Neuronal stem cell (in vitro differentiated cells): Measurements from ENCODE around the gene PLXNC1.

Source experiments
- DNase-seq: peaks from one replicate; pipeline ENCODE4 v3.0.0-alpha.2; 2013; ENCODE audit warnings: low spot score
- H2AFZ ChIP-seq: one replicate; pipeline ENCODE4 v1.6.1; 2013; ENCODE audit warnings: mild to moderate bottlenecking, low read length, inconsistent platforms
- H2AK5ac ChIP-seq: 2 replicates; pipeline ENCODE4 v1.6.1; 2013; ENCODE audit warnings: low read depth, mild to moderate bottlenecking, inconsistent platforms, low read length, moderate library complexity, mixed read lengths
- H2BK120ac ChIP-seq: 2 replicates; pipeline ENCODE4 v1.6.1; 2013; ENCODE audit warnings: low read depth, mild to moderate bottlenecking, inconsistent platforms, low read length, moderate library complexity, mixed read lengths
- H2BK12ac ChIP-seq: one replicate; pipeline ENCODE4 v1.6.1; 2013; ENCODE audit warnings: low read length, inconsistent platforms
- H2BK15ac ChIP-seq: 2 replicates; pipeline ENCODE4 v1.6.1; 2013; ENCODE audit warnings: mild to moderate bottlenecking, low read length, inconsistent platforms, mixed read lengths
- H2BK5ac ChIP-seq: one replicate; pipeline ENCODE4 v1.6.1; 2013; ENCODE audit warnings: inconsistent platforms, mild to moderate bottlenecking, low read length, moderate library complexity
- H3K14ac ChIP-seq: one replicate; pipeline ENCODE4 v1.6.1; 2013; ENCODE audit warnings: low read length, inconsistent platforms
- H3K18ac ChIP-seq: 2 replicates; pipeline ENCODE4 v1.6.1; 2013; ENCODE audit warnings: low read length, inconsistent platforms
- H3K23ac ChIP-seq: 2 replicates; pipeline ENCODE4 v1.6.1; 2013; ENCODE audit warnings: low read depth, mild to moderate bottlenecking, mixed read lengths, low read length, inconsistent platforms; ENCODE audit not compliant: poor library complexity
- H3K27ac ChIP-seq: replicated peaks from 3 replicates; pipeline ENCODE4 v1.5.1; 2013; ENCODE audit warnings: low read length, inconsistent platforms
- H3K27me3 ChIP-seq, 3 experiments: 2 replicates each; pipeline ENCODE4 v1.6.1; 2013; ENCODE audit warnings: low read length in 3 of 3, mild to moderate bottlenecking in 2 of 3, inconsistent platforms in 1 of 3, low read depth in 1 of 3, mixed read lengths in 1 of 3, moderate library complexity in 1 of 3; ENCODE audit not compliant: control insufficient read depth in 3 of 3, insufficient read depth in 3 of 3
- H3K36me3 ChIP-seq, 2 donors: replicated peaks in 1 of 2; 2 replicates each; pipeline ENCODE4 v1.6.1; 2013; ENCODE audit warnings: low read length in 2 of 2; ENCODE audit not compliant: control insufficient read depth in 2 of 2, insufficient read depth in 2 of 2
- H3K4ac ChIP-seq: 2 replicates; pipeline ENCODE4 v1.6.1; 2013; ENCODE audit warnings: inconsistent platforms, mild to moderate bottlenecking, low read length, moderate library complexity
- H3K4me1 ChIP-seq, 2 donors: 1 replicate in 1 of 2; 2 replicates in 1 of 2; pipeline ENCODE4 v1.6.1; 2013; ENCODE audit warnings: low read length in 2 of 2, low read depth in 1 of 2; ENCODE audit not compliant: control insufficient read depth in 2 of 2, insufficient read depth in 1 of 2
- H3K4me2 ChIP-seq: one replicate; pipeline ENCODE4 v1.6.1; 2013; ENCODE audit warnings: mild to moderate bottlenecking, low read length, inconsistent platforms; ENCODE audit not compliant: insufficient read depth, poor library complexity, severe bottlenecking
- H3K4me3 ChIP-seq, 2 donors: 2 replicates each; pipeline ENCODE4 v1.5.1; 2013; ENCODE audit warnings: low read length in 2 of 2, mild to moderate bottlenecking in 2 of 2, inconsistent platforms in 1 of 2, moderate library complexity in 1 of 2
- H3K79me1 ChIP-seq: one replicate; pipeline ENCODE4 v1.6.1; 2013; ENCODE audit warnings: low read depth, mild to moderate bottlenecking, inconsistent platforms, low read length, moderate library complexity
- H3K9ac ChIP-seq: one replicate; pipeline ENCODE4 v1.6.1; 2013; ENCODE audit warnings: mild to moderate bottlenecking, low read depth, low read length, inconsistent platforms; ENCODE audit not compliant: poor library complexity
- H3K9me3 ChIP-seq, 2 donors: replicated peaks in 1 of 2; 2 replicates each; pipeline versions ENCODE3 to v1.6.1; 2013; ENCODE audit warnings: low read length in 2 of 2, mild to moderate bottlenecking in 2 of 2, inconsistent platforms in 1 of 2, low read depth in 1 of 2, mixed read lengths in 1 of 2, moderate library complexity in 1 of 2; ENCODE audit not compliant: control insufficient read depth in 2 of 2, insufficient read depth in 1 of 2
- H4K8ac ChIP-seq: one replicate; pipeline ENCODE4 v1.6.1; 2013; ENCODE audit warnings: low read depth, mild to moderate bottlenecking, inconsistent platforms, low read length, moderate library complexity
- H4K91ac ChIP-seq: one replicate; pipeline ENCODE4 v1.6.1; 2013; ENCODE audit warnings: low read length, low read depth, mild to moderate bottlenecking, inconsistent platforms; ENCODE audit not compliant: poor library complexity
- WGBS, 2 donors: extraction: QIAGEN DNeasy Blood & Tissue Kit; methylation state at CpG; one replicate each; pipeline ENCODE4 v1.1.7; 2013; ENCODE audit warnings: missing lambda C conversion rate in 2 of 2, mixed read lengths in 1 of 2; ENCODE audit not compliant: insufficient read length in 2 of 2, insufficient replicate concordance in 1 of 2; ENCODE audit errors: extremely low coverage in 2 of 2; 5-methylcytosine and 5-hydroxymethylcytosine counted together

The PLXNC1 gene

DNA sequence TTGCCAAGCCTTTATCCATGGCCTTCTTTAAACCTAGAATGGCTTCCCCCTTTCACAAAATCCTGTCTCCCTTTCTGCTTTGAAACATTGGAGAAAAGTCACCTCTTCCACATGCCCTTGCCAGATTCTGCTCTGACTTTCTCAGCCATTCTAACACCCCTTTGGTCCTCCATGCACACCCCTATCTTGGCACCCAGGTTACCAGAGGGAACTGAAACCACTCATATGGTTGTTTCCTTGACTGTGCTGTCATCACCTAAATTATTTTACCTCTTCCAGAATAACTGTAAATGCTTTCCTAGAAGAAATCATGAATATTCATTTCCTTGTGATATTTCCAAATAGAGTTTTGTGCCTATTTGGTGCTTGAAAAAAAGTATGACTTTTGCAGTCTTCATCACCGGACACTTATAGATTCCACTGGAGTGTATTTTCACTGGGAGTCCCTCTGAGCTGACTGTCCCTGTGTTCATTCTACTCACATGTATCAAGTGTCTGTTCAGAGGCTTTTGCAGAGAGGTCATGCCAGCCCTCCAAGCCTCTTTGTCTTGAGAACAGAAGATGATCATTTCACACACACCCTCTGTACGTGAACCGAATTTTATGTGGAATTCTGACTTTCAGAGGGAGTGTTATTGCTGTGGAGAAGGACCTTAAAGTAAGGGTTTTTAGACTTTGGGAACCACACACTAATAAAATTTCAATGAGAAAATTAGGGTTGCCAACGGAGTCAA, 74.1 kb downstream of the PLXNC1 start:
- Histone ChIP-seq H3K27me3 (no peaks in the 10 kb centered on the region), H4K8ac (no peak overlapping the region), H3K23ac (no peak overlapping the region), H3K4ac (no peak overlapping the region), H3K14ac (no peak overlapping the region), H3K4me3 (no peak overlapping the region), H3K79me1 (no peaks in the 10 kb centered on the region), H2AFZ (no peak overlapping the region), H3K9me3 (no peaks in the 10 kb centered on the region), H2BK5ac (no peak overlapping the region), H2AK5ac (no peak overlapping the region), H2BK12ac (no peak overlapping the region), H4K91ac (no peak overlapping the region), H3K9ac (no peak overlapping the region), H3K18ac (no peak overlapping the region), H2BK15ac (no peak overlapping the region), H3K4me1 (peaks cover 2 to 10% of the 10 kb centered on the region in 2 donors), H3K36me3 (peaks cover 2% of the 10 kb centered on the region in 2 donors), H3K27ac (no peak overlapping the region), H2BK120ac (no peak overlapping the region), H3K4me2 (no peak overlapping the region)
- no CpG with 5 or more reads among the region's 4 CpGs for WGBS, 2 donors
- DNase-seq: no peak

DNA sequence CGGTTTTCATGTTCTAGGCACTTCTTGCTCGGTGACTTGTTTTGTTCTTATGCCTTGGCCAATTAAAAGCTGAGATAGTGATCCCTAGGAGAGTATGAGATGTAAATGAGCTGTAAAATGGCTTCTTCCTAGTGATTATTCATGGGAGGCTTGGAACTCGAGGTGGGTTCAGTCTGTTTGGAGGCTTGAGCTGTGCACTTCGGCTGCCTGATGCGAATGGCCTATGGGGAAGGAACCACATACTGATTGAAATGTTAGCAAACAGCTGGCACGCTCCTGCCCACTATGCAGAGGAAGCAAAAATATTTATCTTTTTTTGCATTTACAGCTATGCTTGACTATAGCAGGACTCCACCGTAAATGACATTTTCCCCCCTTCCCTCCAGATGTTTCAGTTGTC, 75.5 kb downstream of the PLXNC1 start:
- Histone ChIP-seq H3K9ac (no peak overlapping the region), H2BK120ac (no peak overlapping the region)
- no CpG with 5 or more reads among the region's 7 CpGs for WGBS, 2 donors

DNA sequence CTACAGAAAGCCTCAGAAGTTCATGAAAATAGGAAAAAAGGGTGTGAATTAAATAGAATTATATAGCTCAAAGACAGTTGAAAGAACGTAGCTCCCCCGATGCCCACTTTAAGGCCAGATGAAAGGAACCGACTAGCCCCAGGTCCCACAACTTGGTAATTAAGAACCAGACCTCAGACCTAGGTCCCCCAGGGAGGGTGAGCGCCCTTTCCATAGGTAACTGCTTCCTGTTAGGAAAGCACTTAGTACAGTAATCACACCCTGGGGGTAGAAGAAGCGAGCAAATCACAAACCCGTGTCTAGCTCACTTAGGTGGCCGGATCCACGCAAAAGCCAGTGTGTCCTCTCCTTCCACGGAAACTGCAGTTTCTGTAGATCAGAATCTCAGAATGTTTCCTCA, 77.1 kb downstream of the PLXNC1 start:
- Histone ChIP-seq H3K18ac (no peak overlapping the region), H3K23ac (no peak overlapping the region), H3K4me3 (no peak overlapping the region), H3K14ac (no peak overlapping the region), H3K36me3 (peaks cover 0 to 2% of the 10 kb centered on the region in 2 donors), H2BK5ac (no peak overlapping the region), H3K4ac (no peak overlapping the region), H3K9ac (no peak overlapping the region), H2BK12ac (no peak overlapping the region), H2AK5ac (no peak overlapping the region), H4K8ac (no peak overlapping the region), H3K79me1 (no peaks in the 10 kb centered on the region), H3K27me3 (no peaks in the 10 kb centered on the region), H3K4me1 (peaks cover 2 to 14% of the 10 kb centered on the region in 2 donors), H2AFZ (no peak overlapping the region), H2BK15ac (no peak overlapping the region), H4K91ac (no peak overlapping the region), H3K4me2 (no peak overlapping the region), H2BK120ac (no peak overlapping the region), H3K9me3 (no peaks in the 10 kb centered on the region), H3K27ac (no peak overlapping the region)
- no peak for DNase-seq
- WGBS, 2 donors: no CpG with 5 or more reads among the region's 9 CpGs

More for the DNA sequence above, 75.5 kb downstream of the PLXNC1 start:
- H2BK12ac ChIP-seq: no peak overlapping the region
- peaks cover 2 to 10% of the 10 kb centered on the region in 2 donors for H3K4me1 ChIP-seq
- H2AFZ ChIP-seq: no peak overlapping the region
- no peaks in the 10 kb centered on the region for H3K27me3 ChIP-seq
- no peak overlapping the region for H2BK15ac ChIP-seq
- no peak overlapping the region for H2BK5ac ChIP-seq
- no peak overlapping the region for H4K91ac ChIP-seq
- H3K4me3 ChIP-seq: no peak overlapping the region
- H4K8ac ChIP-seq: no peak overlapping the region
- H3K36me3 ChIP-seq: peaks cover 2% of the 10 kb centered on the region in 2 donors
- H3K27ac ChIP-seq: no peak overlapping the region
- no peak overlapping the region for H3K4ac ChIP-seq
- H3K23ac ChIP-seq: no peak overlapping the region
- no peak overlapping the region for H3K14ac ChIP-seq
- no peak for DNase-seq
- no peak overlapping the region for H3K18ac ChIP-seq
- no peaks in the 10 kb centered on the region for H3K79me1 ChIP-seq
- no peaks in the 10 kb centered on the region for H3K9me3 ChIP-seq
- H3K4me2 ChIP-seq: no peak overlapping the region
- H2AK5ac ChIP-seq: no peak overlapping the region

DNA sequence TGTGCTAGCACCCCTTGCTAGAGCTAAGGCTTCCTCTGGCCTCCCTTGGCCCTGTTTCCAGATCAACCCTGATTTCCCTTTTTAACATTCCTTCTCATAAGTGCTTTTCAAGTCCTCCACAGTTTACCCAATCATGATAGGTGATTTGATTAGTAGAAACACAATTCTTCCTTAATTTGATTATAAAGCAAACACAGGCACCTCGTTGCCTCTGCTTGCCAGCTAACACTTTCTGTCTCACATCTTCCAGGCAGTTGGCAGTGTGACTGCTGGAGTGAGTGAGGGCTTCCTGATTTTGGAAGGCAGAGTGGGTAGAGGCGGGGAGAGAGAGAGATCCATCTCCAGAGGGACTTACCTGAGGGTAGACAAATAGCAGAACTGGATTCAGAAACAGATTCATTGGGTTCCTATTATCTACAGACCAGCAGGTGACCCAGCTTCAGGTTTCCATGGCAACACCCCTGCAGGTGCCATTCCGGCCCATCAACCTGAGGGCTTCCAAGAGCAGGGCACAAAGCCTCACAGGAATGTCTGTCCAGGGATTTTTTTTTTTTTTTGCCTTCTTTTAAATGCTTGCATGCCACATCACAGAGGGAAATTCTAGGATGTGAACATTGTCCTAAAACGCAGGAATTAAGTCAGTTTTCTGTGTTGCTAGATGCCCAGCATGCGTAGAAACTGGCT, 77.7 kb downstream of the PLXNC1 start:
- H3K27ac ChIP-seq: no peak overlapping the region
- peaks cover 0 to 2% of the 10 kb centered on the region in 2 donors for H3K36me3 ChIP-seq
- H2AK5ac ChIP-seq: no peak overlapping the region
- H4K91ac ChIP-seq: no peak overlapping the region
- H2BK12ac ChIP-seq: no peak overlapping the region
- no peak overlapping the region for H4K8ac ChIP-seq
- no peak overlapping the region for H3K4me2 ChIP-seq
- H3K27me3 ChIP-seq: no peaks in the 10 kb centered on the region
- no peak overlapping the region for H2BK15ac ChIP-seq
- no peak overlapping the region for H3K14ac ChIP-seq
- H3K9me3 ChIP-seq: no peaks in the 10 kb centered on the region
- no peak overlapping the region for H3K4ac ChIP-seq
- H3K4me3 ChIP-seq: no peak overlapping the region
- H3K18ac ChIP-seq: no peak overlapping the region
- no peak for DNase-seq
- peaks cover 2 to 16% of the 10 kb centered on the region in 2 donors for H3K4me1 ChIP-seq
- no CpG with 5 or more reads among the region's 5 CpGs for WGBS, 2 donors
- H2BK120ac ChIP-seq: no peak overlapping the region
- no peaks in the 10 kb centered on the region for H3K79me1 ChIP-seq
- H3K9ac ChIP-seq: no peak overlapping the region
- no peak overlapping the region for H3K23ac ChIP-seq
- no peak overlapping the region for H2BK5ac ChIP-seq
- no peak overlapping the region for H2AFZ ChIP-seq
